ENCODE results near the gene HNRNPA2B1.
"Not testable (repeated sequence)": the region's sequence is repeated elsewhere in the genome, so short reads cannot be mapped to it uniquely, and the experiment has no call there.

The HNRNPA2B1 gene

DNA sequence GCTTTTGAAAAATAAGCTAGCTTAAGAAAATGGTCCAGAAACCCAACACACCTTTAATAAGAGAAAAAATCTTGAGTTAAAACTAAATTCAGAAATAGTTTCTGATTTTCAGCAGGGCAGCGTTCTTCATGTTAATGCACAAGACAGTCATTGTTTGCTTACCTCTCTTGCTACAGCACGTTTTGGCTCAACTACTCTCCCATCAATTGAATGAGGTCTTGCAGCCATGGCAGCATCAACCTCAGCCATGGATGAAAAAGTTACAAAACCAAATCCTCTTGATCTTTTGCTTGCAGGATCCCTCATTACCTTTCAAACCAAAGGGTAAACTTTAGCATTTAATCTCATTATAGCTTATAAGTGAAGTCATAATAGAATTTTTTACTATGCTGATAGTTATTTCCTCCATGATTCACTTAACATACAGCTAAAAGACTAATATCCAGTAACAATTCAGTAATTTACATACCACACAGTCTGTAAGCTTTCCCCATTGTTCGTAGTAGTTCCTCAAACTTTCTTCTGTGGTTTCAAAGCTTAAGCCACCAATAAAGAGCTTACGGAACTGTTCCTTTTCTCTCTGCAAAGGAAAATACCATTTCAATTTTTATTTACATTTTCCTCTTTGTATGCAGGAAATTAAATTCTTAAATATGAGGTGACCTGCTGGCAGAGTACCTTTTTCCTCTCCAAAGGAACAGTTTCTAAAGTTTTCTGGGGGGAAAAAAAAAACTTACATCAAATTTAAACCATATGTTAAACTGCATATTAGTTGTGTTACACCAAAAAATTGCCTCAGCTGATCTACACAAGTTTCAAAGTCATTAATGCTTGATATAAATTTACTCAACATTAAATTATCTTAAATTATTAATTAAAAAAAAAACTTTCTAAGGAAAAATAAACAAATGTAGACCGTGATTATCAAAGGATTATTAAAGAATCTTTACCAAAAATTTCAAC, 3.1 kb downstream of the HNRNPA2B1 start:
- no peaks in the 10 kb centered on the region for H3K9me3 ChIP-seq (ENCODE audit: control insufficient read depth, low read length)
- H3K27me3 ChIP-seq (ENCODE audit: control insufficient read depth in 1 of 2, insufficient read depth in 1 of 2, low read length in 2 of 2), result no peaks in the 10 kb centered on the region
- H2BK12ac ChIP-seq (ENCODE audit: low read length in 2 of 2), result no peak overlapping the region
- H3K4me1 ChIP-seq (ENCODE audit: control insufficient read depth, insufficient read depth, low read depth, low read length), result peaks cover 9% of the 10 kb centered on the region
- peak overlapping the region; percentile 27 for H3K4me2 ChIP-seq (ENCODE audit: low read length, poor library complexity, severe bottlenecking)
- H3K4ac ChIP-seq (ENCODE audit: low read depth in 1 of 2, low read length in 2 of 2), result no peak overlapping the region
- H4K91ac ChIP-seq (ENCODE audit: low read length), result no peak overlapping the region
- 31% methylated on average over 4 of the region's 5 CpGs for WGBS
- no peak overlapping the region for H4K8ac ChIP-seq (ENCODE audit: low read length)
- no peak overlapping the region for H3K18ac ChIP-seq (ENCODE audit: low read depth in 1 of 2, low read length in 2 of 2)
- H3K36me3 ChIP-seq (ENCODE audit: control insufficient read depth in 1 of 2, insufficient read depth in 2 of 2, low read depth in 1 of 2, low read length in 2 of 2), result peaks cover 8 to 62% of the 10 kb centered on the region in 2 experiments
- no peak overlapping the region for H2AK5ac ChIP-seq (ENCODE audit: low read length, severe bottlenecking)
- DNase-seq, result no peak
- H2BK120ac ChIP-seq (ENCODE audit: low read depth, low read length), result no peak overlapping the region
- peak overlapping the region in 1 of 2 experiments; percentile 100 for H3K4me3 ChIP-seq (ENCODE audit: insufficient read depth in 1 of 2, low read depth in 1 of 2, low read length in 2 of 2)
- no peak overlapping the region for H3K27ac ChIP-seq (ENCODE audit: low read length, poor library complexity, severe bottlenecking)
- no peak overlapping the region for H3K23ac ChIP-seq (ENCODE audit: low read length in 2 of 2)
- no peak overlapping the region for H2BK5ac ChIP-seq (ENCODE audit: low read depth, low read length, poor library complexity, severe bottlenecking)
- no peak overlapping the region for H3K14ac ChIP-seq (ENCODE audit: low read length in 2 of 2)
- H2AFZ ChIP-seq (ENCODE audit: low read depth, low read length), result no peak overlapping the region
- H3K79me1 ChIP-seq (replicated peaks; ENCODE audit: low read length, poor library complexity, severe bottlenecking), result no peaks in the 10 kb centered on the region
- no peak overlapping the region for H2BK15ac ChIP-seq (ENCODE audit: low read depth, poor library complexity, severe bottlenecking)
- H3K9ac ChIP-seq (ENCODE audit: low read length), result peak overlapping the region; percentile 100

DNA sequence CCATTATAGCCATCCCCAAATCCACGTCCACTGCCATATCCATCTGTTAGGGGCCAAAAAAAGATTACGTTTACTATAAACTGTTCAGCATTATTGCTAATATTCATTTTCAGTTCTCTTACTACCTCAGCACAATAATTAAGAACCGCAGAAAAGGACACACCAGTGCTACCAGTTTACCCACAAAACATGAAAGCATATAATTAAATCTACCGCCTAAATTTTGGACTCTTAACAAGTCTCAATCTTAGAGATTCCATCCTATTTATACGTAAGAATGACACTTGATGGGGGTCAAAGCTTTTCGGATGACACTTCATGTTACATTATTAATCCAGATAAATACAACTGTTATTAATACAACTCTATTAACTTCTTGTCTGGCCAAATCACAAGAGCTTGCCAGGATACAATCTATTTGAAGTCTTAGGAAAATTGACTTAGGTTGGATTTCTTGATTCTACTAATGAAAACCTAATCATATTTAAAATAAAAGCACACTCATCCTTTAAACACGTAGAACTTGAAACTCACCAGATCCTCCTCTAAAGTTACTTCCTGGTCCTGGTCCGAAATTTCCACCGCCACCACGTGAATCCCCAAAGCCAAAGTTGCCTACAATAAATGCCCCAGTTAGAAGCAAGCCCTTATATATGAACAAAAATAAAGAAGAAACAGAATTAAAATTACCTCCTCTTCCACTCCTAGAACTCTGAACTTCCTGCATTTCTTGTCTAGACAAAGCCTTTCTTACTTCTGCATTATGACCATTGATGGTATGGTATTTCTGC, 4.5 kb downstream of the HNRNPA2B1 start:
- H3K27ac ChIP-seq (ENCODE audit: low read length, poor library complexity, severe bottlenecking), result no peak overlapping the region
- H3K79me1 ChIP-seq (replicated peaks; ENCODE audit: low read length, poor library complexity, severe bottlenecking), result no peaks in the 10 kb centered on the region
- WGBS, result 82% methylated on average over 9 of the region's 10 CpGs
- H3K9ac ChIP-seq (ENCODE audit: low read length), result peak overlapping the region; percentile 100
- H3K27me3 ChIP-seq (ENCODE audit: control insufficient read depth in 1 of 2, insufficient read depth in 1 of 2, low read length in 2 of 2), result no peaks in the 10 kb centered on the region
- H2AFZ ChIP-seq (ENCODE audit: low read depth, low read length), result no peak overlapping the region
- no peak overlapping the region for H3K4ac ChIP-seq (ENCODE audit: low read depth in 1 of 2, low read length in 2 of 2)
- H2BK15ac ChIP-seq (ENCODE audit: low read depth, poor library complexity, severe bottlenecking), result no peak overlapping the region
- H2AK5ac ChIP-seq (ENCODE audit: low read length, severe bottlenecking), result no peak overlapping the region
- no peak overlapping the region for H2BK5ac ChIP-seq (ENCODE audit: low read depth, low read length, poor library complexity, severe bottlenecking)
- no peak overlapping the region for H4K8ac ChIP-seq (ENCODE audit: low read length)
- H3K4me1 ChIP-seq (ENCODE audit: control insufficient read depth, insufficient read depth, low read depth, low read length), result peaks cover 9% of the 10 kb centered on the region
- no peak overlapping the region for H3K4me2 ChIP-seq (ENCODE audit: low read length, poor library complexity, severe bottlenecking)
- no peak overlapping the region for H3K18ac ChIP-seq (ENCODE audit: low read depth in 1 of 2, low read length in 2 of 2)
- peaks cover 8 to 75% of the 10 kb centered on the region in 2 experiments for H3K36me3 ChIP-seq (ENCODE audit: control insufficient read depth in 1 of 2, insufficient read depth in 2 of 2, low read depth in 1 of 2, low read length in 2 of 2)
- H3K4me3 ChIP-seq (ENCODE audit: insufficient read depth in 1 of 2, low read depth in 1 of 2, low read length in 2 of 2), result peak overlapping the region in 1 of 2 experiments; percentile 100
- H3K9me3 ChIP-seq (ENCODE audit: control insufficient read depth, low read length), result no peaks in the 10 kb centered on the region
- H3K23ac ChIP-seq (ENCODE audit: low read length in 2 of 2), result no peak overlapping the region
- no peak overlapping the region for H4K91ac ChIP-seq (ENCODE audit: low read length)
- no peak overlapping the region for H2BK12ac ChIP-seq (ENCODE audit: low read length in 2 of 2)
- no peak overlapping the region for H2BK120ac ChIP-seq (ENCODE audit: low read depth, low read length)
- no peak for DNase-seq
- H3K14ac ChIP-seq (ENCODE audit: low read length in 2 of 2), result no peak overlapping the region

DNA sequence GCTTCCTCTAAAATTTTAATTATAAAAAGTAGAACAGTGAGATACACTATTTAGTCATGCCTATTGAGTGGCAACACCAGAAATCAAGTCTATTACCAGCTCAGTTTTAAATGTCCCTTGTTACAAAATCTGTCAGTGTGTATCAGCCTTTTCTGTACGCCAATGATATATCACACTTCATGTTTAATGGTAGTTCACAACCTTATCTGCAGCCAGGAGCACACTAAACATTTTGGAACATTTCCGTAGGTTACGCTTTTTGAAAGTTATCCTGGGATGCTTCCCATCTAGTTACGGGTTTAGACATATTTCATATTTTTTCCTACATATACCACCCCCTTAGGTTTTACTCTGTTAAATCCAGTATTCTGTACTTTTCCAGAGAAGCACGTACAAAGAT, 5.4 kb downstream of the HNRNPA2B1 start:
- H3K4me1 ChIP-seq (ENCODE audit: control insufficient read depth, insufficient read depth, low read depth, low read length), result peaks cover 9% of the 10 kb centered on the region
- no peaks in the 10 kb centered on the region for H3K27me3 ChIP-seq (ENCODE audit: control insufficient read depth in 1 of 2, insufficient read depth in 1 of 2, low read length in 2 of 2)
- H2BK12ac ChIP-seq (ENCODE audit: low read length in 2 of 2), result no peak overlapping the region
- H3K36me3 ChIP-seq (ENCODE audit: control insufficient read depth in 1 of 2, insufficient read depth in 2 of 2, low read depth in 1 of 2, low read length in 2 of 2), result peaks cover 8 to 84% of the 10 kb centered on the region in 2 experiments
- no peak overlapping the region for H3K4ac ChIP-seq (ENCODE audit: low read depth in 1 of 2, low read length in 2 of 2)
- H2BK15ac ChIP-seq (ENCODE audit: low read depth, poor library complexity, severe bottlenecking), result no peak overlapping the region
- no peaks in the 10 kb centered on the region for H3K9me3 ChIP-seq (ENCODE audit: control insufficient read depth, low read length)
- no peak overlapping the region for H4K91ac ChIP-seq (ENCODE audit: low read length)
- H2AFZ ChIP-seq (ENCODE audit: low read depth, low read length), result no peak overlapping the region
- no peak overlapping the region for H3K23ac ChIP-seq (ENCODE audit: low read length in 2 of 2)
- H3K18ac ChIP-seq (ENCODE audit: low read depth in 1 of 2, low read length in 2 of 2), result no peak overlapping the region
- H2BK5ac ChIP-seq (ENCODE audit: low read depth, low read length, poor library complexity, severe bottlenecking), result no peak overlapping the region
- no peak overlapping the region for H3K4me3 ChIP-seq (ENCODE audit: insufficient read depth in 1 of 2, low read depth in 1 of 2, low read length in 2 of 2)
- no peak overlapping the region for H2AK5ac ChIP-seq (ENCODE audit: low read length, severe bottlenecking)
- H3K9ac ChIP-seq (ENCODE audit: low read length), result peak overlapping the region; percentile 100
- no peak overlapping the region for H3K27ac ChIP-seq (ENCODE audit: low read length, poor library complexity, severe bottlenecking)
- 98% methylated on average over 4 of the region's 5 CpGs for WGBS
- no peak overlapping the region for H3K14ac ChIP-seq (ENCODE audit: low read length in 2 of 2)
- DNase-seq, result no peak
- H3K4me2 ChIP-seq (ENCODE audit: low read length, poor library complexity, severe bottlenecking), result no peak overlapping the region
- no peaks in the 10 kb centered on the region for H3K79me1 ChIP-seq (replicated peaks; ENCODE audit: low read length, poor library complexity, severe bottlenecking)
- no peak overlapping the region for H2BK120ac ChIP-seq (ENCODE audit: low read depth, low read length)
- no peak overlapping the region for H4K8ac ChIP-seq (ENCODE audit: low read length)

DNA sequence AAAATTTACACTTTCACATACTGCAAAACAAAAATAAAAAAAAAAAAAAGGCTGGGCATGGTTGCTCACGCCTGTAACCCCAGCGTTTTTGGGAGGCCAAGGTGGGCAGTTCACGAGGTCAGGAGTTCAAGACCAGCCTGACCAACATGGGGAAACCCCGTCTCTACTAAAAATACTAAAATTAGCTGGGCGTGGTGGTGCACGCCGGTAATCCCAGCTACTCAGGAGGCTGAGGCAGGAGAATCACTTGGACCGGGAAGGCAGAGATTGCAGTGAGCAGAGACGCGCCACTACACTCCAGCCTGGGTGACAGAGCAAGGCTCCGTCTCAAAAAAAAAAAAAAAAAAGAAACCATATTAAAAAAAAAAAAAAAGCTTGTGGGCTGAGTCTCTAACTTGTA, 5.8 kb downstream of the HNRNPA2B1 start:
- 90% methylated on average over 6 of the region's 11 CpGs for WGBS
- H3K27ac ChIP-seq (ENCODE audit: low read length, poor library complexity, severe bottlenecking); DNase-seq; H2BK120ac ChIP-seq (ENCODE audit: low read depth, low read length); H4K91ac ChIP-seq (ENCODE audit: low read length); H3K27me3 ChIP-seq (ENCODE audit: control insufficient read depth in 1 of 2, insufficient read depth in 1 of 2, low read length in 2 of 2); H2BK15ac ChIP-seq (ENCODE audit: low read depth, poor library complexity, severe bottlenecking); H4K8ac ChIP-seq (ENCODE audit: low read length); H3K23ac ChIP-seq (ENCODE audit: low read length in 2 of 2); H3K9me3 ChIP-seq (ENCODE audit: control insufficient read depth, low read length); H3K4me2 ChIP-seq (ENCODE audit: low read length, poor library complexity, severe bottlenecking); H2BK12ac ChIP-seq (ENCODE audit: low read length in 2 of 2); H3K4ac ChIP-seq (ENCODE audit: low read depth in 1 of 2, low read length in 2 of 2); H3K4me3 ChIP-seq (ENCODE audit: insufficient read depth in 1 of 2, low read depth in 1 of 2, low read length in 2 of 2); H3K14ac ChIP-seq (ENCODE audit: low read length in 2 of 2); H3K4me1 ChIP-seq (ENCODE audit: control insufficient read depth, insufficient read depth, low read depth, low read length); H3K9ac ChIP-seq (ENCODE audit: low read length); H2AFZ ChIP-seq (ENCODE audit: low read depth, low read length); H2BK5ac ChIP-seq (ENCODE audit: low read depth, low read length, poor library complexity, severe bottlenecking); H3K79me1 ChIP-seq (replicated peaks; ENCODE audit: low read length, poor library complexity, severe bottlenecking); H2AK5ac ChIP-seq (ENCODE audit: low read length, severe bottlenecking); H3K18ac ChIP-seq (ENCODE audit: low read depth in 1 of 2, low read length in 2 of 2): not testable (repeated sequence)
- peaks cover 8 to 88% of the 10 kb centered on the region in 2 experiments for H3K36me3 ChIP-seq (ENCODE audit: control insufficient read depth in 1 of 2, insufficient read depth in 2 of 2, low read depth in 1 of 2, low read length in 2 of 2)

Measured in mesenchymal stem cell (in vitro differentiated cells and primary cell).